C4-2B (cell line): Measurements from ENCODE around the gene GIMD1.
"Not testable (repeated sequence)": the region's sequence is repeated elsewhere in the genome, so short reads cannot be mapped to it uniquely, and the experiment has no call there.

ENCODE experiments used
- H3K27ac ChIP-seq: fragments of 450-650 bp; 2 replicates; pipeline ENCODE4 v1.5.1; 2017
- ZFX ChIP-seq: fragments of 450-650 bp; IDR thresholded peaks from 2 replicates; pipeline ENCODE4 v1.6.1; 2017
- TF ChIP-seq, protein P1 (sequence below): fragments of 450-650 bp; conservative IDR thresholded peaks from 2 replicates; pipeline ENCODE4 v1.5.1; 2017; ENCODE audit warnings: mild to moderate bottlenecking

Gene GIMD1

DNA sequence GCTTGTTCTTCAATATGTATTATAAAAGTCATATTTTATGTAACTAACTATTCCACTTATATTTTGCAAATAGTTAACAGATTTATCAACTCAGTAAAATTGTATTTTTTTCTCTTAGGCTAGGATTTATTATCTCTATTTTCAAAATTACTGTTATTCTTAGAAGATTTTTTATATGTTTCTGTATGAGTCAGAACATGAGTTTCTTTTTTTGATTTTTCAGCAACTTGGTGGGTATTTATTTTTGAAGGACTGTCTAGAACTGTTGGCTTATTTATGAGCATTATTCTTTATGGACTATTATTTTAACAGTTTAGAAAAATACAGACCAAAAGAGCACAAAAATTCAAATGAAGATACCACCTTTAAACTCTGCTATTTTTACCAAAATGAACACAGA, 45.5 kb downstream of the GIMD1 start:
- TF ChIP-seq, protein P1, sequence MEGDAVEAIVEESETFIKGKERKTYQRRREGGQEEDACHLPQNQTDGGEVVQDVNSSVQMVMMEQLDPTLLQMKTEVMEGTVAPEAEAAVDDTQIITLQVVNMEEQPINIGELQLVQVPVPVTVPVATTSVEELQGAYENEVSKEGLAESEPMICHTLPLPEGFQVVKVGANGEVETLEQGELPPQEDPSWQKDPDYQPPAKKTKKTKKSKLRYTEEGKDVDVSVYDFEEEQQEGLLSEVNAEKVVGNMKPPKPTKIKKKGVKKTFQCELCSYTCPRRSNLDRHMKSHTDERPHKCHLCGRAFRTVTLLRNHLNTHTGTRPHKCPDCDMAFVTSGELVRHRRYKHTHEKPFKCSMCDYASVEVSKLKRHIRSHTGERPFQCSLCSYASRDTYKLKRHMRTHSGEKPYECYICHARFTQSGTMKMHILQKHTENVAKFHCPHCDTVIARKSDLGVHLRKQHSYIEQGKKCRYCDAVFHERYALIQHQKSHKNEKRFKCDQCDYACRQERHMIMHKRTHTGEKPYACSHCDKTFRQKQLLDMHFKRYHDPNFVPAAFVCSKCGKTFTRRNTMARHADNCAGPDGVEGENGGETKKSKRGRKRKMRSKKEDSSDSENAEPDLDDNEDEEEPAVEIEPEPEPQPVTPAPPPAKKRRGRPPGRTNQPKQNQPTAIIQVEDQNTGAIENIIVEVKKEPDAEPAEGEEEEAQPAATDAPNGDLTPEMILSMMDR, result no peak
- no peak for TF ChIP-seq ZFX
- H3K27ac ChIP-seq, result no peak overlapping the region

DNA sequence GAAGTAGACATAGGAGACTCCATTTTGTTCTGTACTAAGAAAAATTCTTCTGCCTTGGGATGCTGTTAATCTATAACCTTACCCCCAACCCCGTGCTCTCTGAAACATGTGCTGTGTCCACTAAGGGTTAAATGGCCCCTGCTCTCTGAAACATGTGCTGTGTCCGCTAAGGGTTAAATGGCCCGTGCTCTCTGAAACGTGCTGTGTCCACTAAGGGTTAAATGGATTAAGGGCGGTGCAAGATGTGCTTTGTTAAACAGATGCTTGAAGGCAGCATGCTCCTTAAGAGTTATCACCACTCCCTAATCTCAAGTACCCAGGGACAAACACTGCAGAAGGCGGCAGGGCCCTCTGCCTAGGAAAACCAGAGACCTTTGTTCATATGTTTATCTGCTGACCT, 46.8 kb downstream of the GIMD1 start:
- not testable (repeated sequence) for H3K27ac ChIP-seq

DNA sequence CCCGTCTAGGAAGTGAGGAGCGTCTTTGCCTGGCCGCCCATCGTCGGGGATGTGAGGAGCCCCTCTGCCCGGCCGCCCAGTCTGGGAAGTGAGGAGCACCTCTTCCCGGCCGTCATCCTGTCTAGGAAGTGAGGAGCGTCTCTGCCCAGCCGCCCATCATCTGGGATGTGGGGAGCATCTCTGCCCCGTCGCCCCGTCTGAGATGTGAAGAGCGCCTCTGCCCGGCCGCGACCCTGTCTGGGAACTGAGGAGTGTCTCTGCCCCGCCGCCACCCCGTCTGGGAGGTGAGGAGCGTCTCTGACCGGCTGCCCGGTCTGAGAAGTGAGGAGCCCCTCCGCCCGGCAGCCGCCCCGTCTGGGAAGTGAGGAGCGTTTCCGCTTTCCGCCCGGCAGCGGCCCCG, 47.4 kb downstream of the GIMD1 start:
- H3K27ac ChIP-seq, result not testable (repeated sequence)

DNA sequence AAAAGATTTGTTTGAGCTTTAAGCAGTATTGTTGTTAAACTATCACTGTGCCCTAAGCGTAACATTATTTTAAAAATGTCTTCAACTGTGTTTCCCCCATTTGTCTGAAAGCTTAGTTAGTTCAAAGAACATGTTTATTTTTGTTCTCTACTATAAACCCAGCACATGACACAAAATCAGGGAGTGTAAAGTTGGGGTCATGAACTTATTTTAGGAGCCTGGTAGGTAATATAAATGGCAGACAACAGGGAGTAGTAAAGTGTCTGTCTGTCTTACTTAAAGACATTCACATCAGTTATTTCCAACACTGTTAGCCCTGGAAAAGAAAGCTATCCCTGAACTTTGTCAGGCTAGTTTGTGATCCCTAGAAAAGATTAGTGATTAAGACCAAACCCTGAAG, 48.3 kb downstream of the GIMD1 start:
- TF ChIP-seq, protein P1, result no peak
- no peak for TF ChIP-seq ZFX
- no peak overlapping the region for H3K27ac ChIP-seq

DNA sequence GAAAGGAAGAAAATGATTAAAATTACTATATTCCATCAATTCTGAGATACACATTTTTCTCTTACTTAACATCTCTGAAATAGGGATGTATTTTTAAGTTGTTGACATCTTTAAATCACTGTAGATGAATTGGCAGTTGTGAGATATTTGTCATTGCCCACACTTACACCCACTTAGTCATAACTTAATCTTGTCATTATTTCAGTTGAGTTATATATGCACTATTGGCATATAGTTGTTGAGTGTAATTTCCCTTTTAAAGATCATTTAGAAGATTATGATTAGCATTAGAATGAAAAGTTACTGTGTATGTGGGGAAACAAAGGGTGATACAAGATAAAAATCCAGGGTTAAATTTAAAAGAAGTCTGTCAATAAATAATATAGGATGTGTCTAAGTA, 50.1 kb downstream of the GIMD1 start:
- no peak overlapping the region for H3K27ac ChIP-seq
- TF ChIP-seq, protein P1, result no peak
- TF ChIP-seq ZFX, result no peak

DNA sequence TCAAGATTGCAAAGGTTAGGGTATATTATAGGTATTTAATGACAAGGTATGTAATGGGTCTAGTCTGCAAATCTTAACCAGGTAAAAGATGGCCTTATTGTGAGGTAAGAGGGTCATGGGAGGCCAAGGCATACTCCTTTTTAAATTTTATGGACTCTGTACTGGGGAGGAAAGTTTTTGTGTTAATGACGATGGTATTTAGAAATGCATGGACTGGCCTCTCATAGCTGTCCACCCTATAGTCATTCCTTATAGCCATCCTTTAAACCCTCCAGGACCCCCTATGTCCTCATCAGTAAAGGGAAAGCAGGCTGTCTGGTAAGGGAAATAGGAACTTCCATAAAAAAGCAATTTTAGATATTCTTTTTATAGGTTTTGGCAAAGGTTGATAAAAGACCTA, 50.8 kb downstream of the GIMD1 start:
- H3K27ac ChIP-seq, result no peak overlapping the region
- TF ChIP-seq ZFX, result no peak
- TF ChIP-seq, protein P1, result no peak

DNA sequence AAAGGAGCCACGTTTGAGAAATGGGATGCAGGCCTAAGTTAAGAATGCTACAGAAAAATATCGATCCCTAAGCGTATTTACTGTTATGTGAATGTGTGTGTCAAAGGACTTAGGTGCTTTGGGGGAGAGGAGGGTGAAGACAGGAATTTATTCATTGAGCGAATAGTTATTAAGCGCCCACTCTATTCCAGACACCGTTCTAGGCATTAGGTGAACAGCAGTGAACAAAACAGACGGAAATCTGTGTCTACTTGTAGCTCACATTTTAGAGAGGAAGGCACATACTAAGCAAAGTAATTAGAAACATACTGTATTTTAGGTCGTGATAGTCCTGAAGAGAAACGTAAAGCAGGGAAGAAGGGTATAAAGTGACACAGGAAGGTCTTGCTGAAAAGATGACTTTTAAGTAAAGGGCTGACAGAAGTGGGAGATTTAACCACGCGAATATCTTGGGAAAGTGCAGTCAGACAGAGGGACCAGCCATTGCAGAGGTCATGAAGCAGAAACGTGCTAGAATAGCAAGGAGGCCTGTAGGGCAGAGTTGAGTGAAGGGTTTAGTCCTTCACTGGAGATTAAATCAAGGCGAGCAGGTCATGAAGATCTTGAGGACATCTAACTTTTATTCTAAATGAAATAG, 51.7 kb downstream of the GIMD1 start:
- TF ChIP-seq, protein P1, result no peak
- TF ChIP-seq ZFX, result no peak; the same call in 1 of the 2 replicates
- peak overlapping the region; percentile 84 for H3K27ac ChIP-seq

DNA sequence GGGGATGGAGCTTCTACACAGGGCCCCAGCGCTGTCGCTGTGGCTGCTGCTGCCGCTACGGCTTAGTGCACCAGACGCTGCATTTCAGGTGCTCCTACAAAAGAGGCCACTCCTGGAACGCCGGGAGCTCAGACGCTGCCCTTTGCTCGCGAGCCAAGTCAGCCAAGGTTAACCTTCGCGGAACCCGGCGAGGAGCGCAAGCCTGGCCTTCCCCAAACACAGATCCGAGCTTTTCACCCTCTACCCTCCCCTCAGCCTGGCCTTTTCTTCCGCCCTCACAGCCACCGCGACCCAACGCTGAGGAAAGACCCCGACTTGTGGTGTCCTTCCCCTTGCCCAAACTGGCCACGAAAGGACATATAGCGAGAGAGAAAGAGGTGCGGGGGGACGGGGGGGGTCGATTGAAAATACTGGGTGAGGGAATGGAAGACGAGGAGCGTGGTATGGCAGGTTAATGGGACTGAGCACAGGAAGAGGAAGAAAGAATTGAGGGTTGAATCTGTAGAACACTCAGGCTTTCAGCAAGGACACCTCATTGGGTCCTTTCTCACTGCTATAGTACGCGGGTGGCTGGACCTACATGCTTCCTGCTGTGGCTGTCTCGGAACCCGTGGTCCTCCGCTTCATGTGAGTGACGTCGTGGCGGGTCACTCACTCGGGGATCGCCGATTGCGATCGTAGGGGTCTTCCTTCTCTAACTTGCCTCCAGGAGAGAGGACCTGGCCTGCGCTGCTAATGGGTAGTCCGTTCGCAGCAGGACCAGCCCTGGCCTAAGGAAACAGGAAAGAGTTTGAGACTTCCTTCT, 52.4 kb downstream of the GIMD1 start, which contains the start of the genes AIMP1 and TBCK:
TSS of gene AIMP1 (plus strand) at position 583 of the 805 bp plus-strand sequence. CDS start 8,460 bp downstream, outside the sequence.
TSS of gene TBCK (minus strand) at position 242 of the 805 bp plus-strand sequence. CDS start 7,249 bp downstream, outside the sequence.
- peak; percentile 61; the same call in 1 of the 2 replicates for TF ChIP-seq ZFX
- TF ChIP-seq, protein P1, result no peak
- peak within 1 kb of the TSS; percentile 84 for H3K27ac ChIP-seq
